CD14-positive monocyte (primary cell): Measurements from ENCODE around the gene SLC7A8. TPM values are rescaled to one million over a fixed set of nuclear protein-coding genes. Genes with fewer than 3 reads are reported as not detected.

ENCODE experiments used
- DNase-seq, 3 donors: peaks; one replicate each; pipeline ENCODE4 v3.0.0-alpha.2; 2011 to 2022
- H2AFZ ChIP-seq: 2 replicates; pipeline ENCODE4 v1.6.0; 2012; ENCODE audit warnings: mild to moderate bottlenecking, low read depth, low read length, inconsistent platforms; ENCODE audit not compliant: insufficient read depth, poor library complexity, severe bottlenecking
- H3K27ac ChIP-seq, 2 donors: 1 replicate in 1 of 2; 2 replicates in 1 of 2; pipeline ENCODE4 v1.5.1; 2012 to 2013; ENCODE audit warnings: low read length in 2 of 2, control low read depth in 1 of 2, inconsistent platforms in 1 of 2, low read depth in 1 of 2, mild to moderate bottlenecking in 1 of 2
- H3K27me3 ChIP-seq, 2 donors: one replicate each; pipeline versions ENCODE4 v1.6.0 to v1.6.1; 2011 to 2013; ENCODE audit warnings: low read length in 2 of 2; ENCODE audit not compliant: control insufficient read depth in 2 of 2, insufficient read depth in 2 of 2
- H3K36me3 ChIP-seq, 2 donors: replicated peaks in 1 of 2; 1 replicate in 1 of 2; 2 replicates in 1 of 2; pipeline versions ENCODE4 v1.5.1 to v1.6.1; 2012 to 2013; ENCODE audit warnings: low read length in 2 of 2, control low read depth in 1 of 2, inconsistent platforms in 1 of 2, mild to moderate bottlenecking in 1 of 2; ENCODE audit not compliant: insufficient read depth in 2 of 2, control insufficient read depth in 1 of 2
- H3K4me1 ChIP-seq, 2 donors: 1 replicate in 1 of 2; 2 replicates in 1 of 2; pipeline versions ENCODE4 v1.5.1 to v1.6.1; 2012 to 2013; ENCODE audit warnings: low read length in 2 of 2, control low read depth in 1 of 2, inconsistent platforms in 1 of 2, mild to moderate bottlenecking in 1 of 2, moderate library complexity in 1 of 2; ENCODE audit not compliant: insufficient read depth in 2 of 2, control insufficient read depth in 1 of 2
- H3K4me2 ChIP-seq: replicated peaks from 2 replicates; pipeline ENCODE3; 2012; ENCODE audit warnings: low read length, moderate library complexity, mild to moderate bottlenecking; ENCODE audit not compliant: poor library complexity, severe bottlenecking; ENCODE audit errors: extremely low read depth
- H3K4me3 ChIP-seq, 3 experiments: fragments of 200-600 bp in 1 of 3; sonication (generic) in 1 of 3; replicated peaks in 1 of 3; 1 replicate in 2 of 3; 2 replicates in 1 of 3; pipeline ENCODE4 v1.5.1; 2011 to 2013; ENCODE audit warnings: low read length in 3 of 3, mild to moderate bottlenecking in 3 of 3, control low read depth in 2 of 3, low read depth in 2 of 3, inconsistent platforms in 1 of 3, moderate library complexity in 1 of 3
- H3K79me2 ChIP-seq: 2 replicates; pipeline ENCODE4 v1.6.0; 2012; ENCODE audit warnings: mild to moderate bottlenecking, control low read depth, inconsistent platforms, low read length, moderate library complexity; ENCODE audit not compliant: insufficient read depth
- H3K9ac ChIP-seq: 2 replicates; pipeline ENCODE4 v1.6.0; 2017; ENCODE audit warnings: low read length, mild to moderate bottlenecking; ENCODE audit not compliant: insufficient read depth, poor library complexity, severe bottlenecking
- H3K9me3 ChIP-seq, 2 donors: replicated peaks in 1 of 2; 1 replicate in 1 of 2; 2 replicates in 1 of 2; pipeline versions ENCODE4 v1.5.1 to v1.6.1; 2012 to 2013; ENCODE audit warnings: low read length in 2 of 2, control low read depth in 1 of 2; ENCODE audit not compliant: control insufficient read depth in 1 of 2, insufficient read depth in 1 of 2
- H4K20me1 ChIP-seq: 2 replicates; pipeline ENCODE4 v1.6.0; 2012; ENCODE audit warnings: mild to moderate bottlenecking, low read length, control low read depth, moderate library complexity; ENCODE audit not compliant: insufficient read depth
- H3K27ac Mint-ChIP-seq, 7 donors: one replicate each; pipeline ENCODE4 v1.8.0; 2020; ENCODE audit warnings: mild to moderate bottlenecking in 7 of 7, mixed read lengths in 7 of 7, moderate library complexity in 6 of 7, inconsistent platforms in 2 of 7
- H3K27me3 Mint-ChIP-seq, 3 donors: one replicate each; pipeline ENCODE4 v1.8.0; 2021 to 2022; ENCODE audit warnings: low read depth in 3 of 3, mild to moderate bottlenecking in 3 of 3, mixed read lengths in 3 of 3, moderate library complexity in 3 of 3, inconsistent platforms in 1 of 3
- H3K36me3 Mint-ChIP-seq, 2 donors: one replicate each; pipeline ENCODE4 v1.8.0; 2020; ENCODE audit warnings: mixed read lengths in 2 of 2, inconsistent platforms in 1 of 2, mild to moderate bottlenecking in 1 of 2
- H3K4me1 Mint-ChIP-seq: one replicate; pipeline ENCODE4 v1.8.0; 2020; ENCODE audit warnings: mild to moderate bottlenecking, mixed read lengths
- H3K4me3 Mint-ChIP-seq, 2 donors: one replicate each; pipeline ENCODE4 v1.8.0; 2020; ENCODE audit warnings: mild to moderate bottlenecking in 2 of 2, mixed read lengths in 2 of 2, moderate library complexity in 1 of 2
- H3K9me3 Mint-ChIP-seq, 7 donors: one replicate each; pipeline ENCODE4 v1.8.0; 2020 to 2022; ENCODE audit warnings: mixed read lengths in 7 of 7, mild to moderate bottlenecking in 6 of 7, moderate library complexity in 6 of 7, inconsistent platforms in 2 of 7
- WGBS: methylation state at CpG from one replicate; pipeline ENCODE4 v1.1.5; 2013; ENCODE audit warnings: missing lambda C conversion rate; ENCODE audit not compliant: insufficient coverage; 5-methylcytosine and 5-hydroxymethylcytosine counted together
- intact Hi-C, 2 donors: fragments of 100-400 bp; cut with micrococcal nuclease; formaldehyde crosslinking; loops; one replicate each; pipeline versions ENCODE4 v1.15.0 to v1.15.1; 2023
- polyA plus RNA-seq, 3 donors: library from polyadenylated mRNA; depleted of rRNA in 1 of 3; unstranded in 2 of 3; stranded (reverse) in 1 of 3; fragments of 300-500 nt in 2 of 3; fragments of >200 nt in 1 of 3; fragmentation: Illumina TruSeq in 2 of 3; gene quantifications; 1 replicate in 2 of 3; 2 replicates in 1 of 3; pipeline ENCODE4 v1.2.3, GENCODE V29; 2012 to 2021
- TF ChIP-seq, protein P1 (sequence below): fragments of 200-600 bp; IDR thresholded peaks from one replicate; pipeline ENCODE4 v1.8.0; 2022; ENCODE audit warnings: antibody characterized with exemption, mild to moderate bottlenecking

SLC7A8 gene
- polyA plus RNA-seq, 3 donors: 0.05 to 0.53 (median 0.25) TPM

- Mint-ChIP-seq H3K27me3 (peaks cover 0 to 4% (median 0%) of the 10 kb centered on the region in 3 donors), H3K9me3 (no peaks in the 10 kb centered on the region), H3K27ac (no peak overlapping the region), H3K4me3 (no peak overlapping the region), H3K4me1 (peaks cover 4% of the 10 kb centered on the region), H3K36me3 (no peaks in the 10 kb centered on the region)
- Histone ChIP-seq H3K79me2 (no peaks in the 10 kb centered on the region), H3K9me3 (no peaks in the 10 kb centered on the region), H3K4me1 (peaks cover 15 to 17% of the 10 kb centered on the region in 2 donors), H3K36me3 (no peaks in the 10 kb centered on the region), H3K4me2 (no peak overlapping the region), H3K4me3 (no peak overlapping the region), H3K9ac (no peak overlapping the region), H2AFZ (no peak overlapping the region), H4K20me1 (no peaks in the 10 kb centered on the region), H3K27me3 (peaks cover 5 to 7% of the 10 kb centered on the region in 2 donors), H3K27ac (no peak overlapping the region)
- 60% methylated on average over 3 of the region's 12 CpGs for WGBS
- peak; percentile 46 to 65 (median 61) for DNase-seq
- TF ChIP-seq, protein P1, sequence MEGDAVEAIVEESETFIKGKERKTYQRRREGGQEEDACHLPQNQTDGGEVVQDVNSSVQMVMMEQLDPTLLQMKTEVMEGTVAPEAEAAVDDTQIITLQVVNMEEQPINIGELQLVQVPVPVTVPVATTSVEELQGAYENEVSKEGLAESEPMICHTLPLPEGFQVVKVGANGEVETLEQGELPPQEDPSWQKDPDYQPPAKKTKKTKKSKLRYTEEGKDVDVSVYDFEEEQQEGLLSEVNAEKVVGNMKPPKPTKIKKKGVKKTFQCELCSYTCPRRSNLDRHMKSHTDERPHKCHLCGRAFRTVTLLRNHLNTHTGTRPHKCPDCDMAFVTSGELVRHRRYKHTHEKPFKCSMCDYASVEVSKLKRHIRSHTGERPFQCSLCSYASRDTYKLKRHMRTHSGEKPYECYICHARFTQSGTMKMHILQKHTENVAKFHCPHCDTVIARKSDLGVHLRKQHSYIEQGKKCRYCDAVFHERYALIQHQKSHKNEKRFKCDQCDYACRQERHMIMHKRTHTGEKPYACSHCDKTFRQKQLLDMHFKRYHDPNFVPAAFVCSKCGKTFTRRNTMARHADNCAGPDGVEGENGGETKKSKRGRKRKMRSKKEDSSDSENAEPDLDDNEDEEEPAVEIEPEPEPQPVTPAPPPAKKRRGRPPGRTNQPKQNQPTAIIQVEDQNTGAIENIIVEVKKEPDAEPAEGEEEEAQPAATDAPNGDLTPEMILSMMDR: peak; percentile 87
- intact Hi-C loops: loop anchor here (1.0 to 5.0 kb wide), 2 partner anchors 67 to 120 kb away; no protein-coding TSS in a partner anchor
Observed at GRCh38 chr14:23186913-23187654, 3.6 kb upstream of the SLC7A8 start.

GRCh38 chr14:23185063-23185462 is 1.6 kb upstream of the SLC7A8 start:
- H3K4me1 ChIP-seq: peaks cover 22 to 23% of the 10 kb centered on the region in 2 donors

More at GRCh38 chr14:23185063-23185462, 1.6 kb upstream of the SLC7A8 start:
- no peak for DNase-seq
- Histone ChIP-seq H3K79me2 (no peaks in the 10 kb centered on the region), H4K20me1 (no peaks in the 10 kb centered on the region), H3K9ac (no peak overlapping the region), H3K36me3 (no peaks in the 10 kb centered on the region), H3K27me3 (peaks cover 7 to 12% of the 10 kb centered on the region in 2 donors), H3K27ac (no peak overlapping the region), H3K4me3 (no peak overlapping the region), H3K4me2 (no peak overlapping the region), H2AFZ (no peak overlapping the region), H3K9me3 (no peaks in the 10 kb centered on the region)
- Mint-ChIP-seq H3K4me1 (peaks cover 19% of the 10 kb centered on the region), H3K27me3 (peaks cover 0 to 3% (median 0%) of the 10 kb centered on the region in 3 donors), H3K36me3 (no peaks in the 10 kb centered on the region), H3K27ac (no peak overlapping the region), H3K9me3 (peaks cover 0 to 2% (median 0%) of the 10 kb centered on the region in 7 donors), H3K4me3 (no peak overlapping the region)
- TF ChIP-seq, protein P1: no peak
- intact Hi-C loops: loop anchor here in 1 of 2 donors (2.0 to 5.0 kb wide), 2 partner anchors 64 to 118 kb away; no protein-coding TSS in a partner anchor
- no CpG with 5 or more reads among the region's 3 CpGs for WGBS
